ENCODE data around the gene HERC2.
"Not testable (repeated sequence)": the region's sequence is repeated elsewhere in the genome, so short reads cannot be mapped to it uniquely, and the experiment has no call there.

The HERC2 gene

DNA sequence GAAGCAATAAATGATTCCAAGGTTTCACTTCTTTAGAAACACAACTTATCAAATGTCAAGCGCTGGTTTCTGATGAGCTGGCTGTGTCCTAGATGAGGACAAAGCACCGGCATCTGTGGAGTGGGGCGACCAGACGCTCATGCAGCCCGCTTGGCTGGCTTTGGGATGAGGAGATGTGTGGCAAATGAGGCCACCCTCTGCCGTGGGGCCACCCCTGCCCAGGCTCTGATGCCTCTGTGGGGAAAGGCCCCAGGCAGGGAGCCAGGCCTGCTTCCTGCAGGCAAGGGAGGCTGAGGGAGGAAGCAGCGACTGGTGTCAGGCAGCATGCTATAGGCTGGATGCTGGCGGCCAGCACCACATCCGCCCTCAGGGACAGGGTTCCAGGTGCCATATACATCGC is 102.9 kb downstream of the HERC2 start:
- TF ChIP-seq ZNF274 (IDR thresholded peaks at IDR 0.05; ENCODE audit: low read depth, low read length) = no peak
- no peak for TF ChIP-seq YY1 (IDR thresholded peaks at IDR 0.05; ENCODE audit: insufficient read depth, insufficient read length)
- no peak for TF ChIP-seq SUZ12 (IDR thresholded peaks at IDR 0.05; ENCODE audit: extremely low read depth, insufficient read depth, insufficient read length)
- H3K36me3 ChIP-seq (ENCODE audit: insufficient read depth, insufficient read length, low read length) = peaks cover 24% of the 10 kb centered on the region

GRCh38 chr15:28216946-28217546 is 104.9 kb downstream of the HERC2 start:
- H3K27me3 ChIP-seq (ENCODE audit: insufficient read depth, insufficient read length); H3K9ac ChIP-seq (ENCODE audit: insufficient read length, low read depth); DNase-seq (ENCODE audit: low read depth, low spot score); H3K9me3 ChIP-seq (ENCODE audit: insufficient read depth, low read length); H3K4me3 ChIP-seq (ENCODE audit: insufficient read length, low read depth); H3K4me1 ChIP-seq (ENCODE audit: insufficient read depth, insufficient read length): not testable (repeated sequence)
- H3K36me3 ChIP-seq (ENCODE audit: insufficient read depth, insufficient read length, low read length) = peaks cover 28% of the 10 kb centered on the region

More for the DNA sequence above, 102.9 kb downstream of the HERC2 start:
- H3K4me3 ChIP-seq (ENCODE audit: insufficient read length, low read depth) = no peak overlapping the region
- DNase-seq (ENCODE audit: low read depth, low spot score) = no peak
- H3K27me3 ChIP-seq (ENCODE audit: insufficient read depth, insufficient read length) = no peaks in the 10 kb centered on the region
- H3K4me1 ChIP-seq (ENCODE audit: insufficient read depth, insufficient read length) = no peaks in the 10 kb centered on the region
- H3K9ac ChIP-seq (ENCODE audit: insufficient read length, low read depth) = no peak overlapping the region
- no peaks in the 10 kb centered on the region for H3K9me3 ChIP-seq (ENCODE audit: insufficient read depth, low read length)

DNA sequence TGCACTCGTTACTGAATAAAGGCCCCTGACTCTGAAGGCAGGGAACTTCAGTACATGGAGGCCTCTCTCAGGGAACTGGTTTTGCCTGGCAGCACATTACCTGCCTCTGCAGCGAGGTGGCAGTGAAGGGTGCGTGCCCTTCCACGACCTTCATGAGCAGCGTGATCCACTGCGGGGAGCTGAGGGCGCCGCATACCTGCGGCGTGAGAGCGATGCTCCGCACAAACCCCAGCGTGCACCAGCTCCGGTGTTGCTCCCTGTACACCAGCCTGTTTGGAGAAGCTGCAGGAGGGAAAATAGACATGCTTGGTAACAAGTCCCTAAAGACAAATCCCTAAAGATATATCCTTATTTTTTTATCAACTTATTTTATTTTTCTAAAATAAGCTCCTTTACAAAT is 106.5 kb downstream of the HERC2 start:
- DNase-seq (ENCODE audit: low read depth, low spot score); H3K9ac ChIP-seq (ENCODE audit: insufficient read length, low read depth); H3K4me3 ChIP-seq (ENCODE audit: insufficient read length, low read depth); H3K9me3 ChIP-seq (ENCODE audit: insufficient read depth, low read length); H3K4me1 ChIP-seq (ENCODE audit: insufficient read depth, insufficient read length); H3K27me3 ChIP-seq (ENCODE audit: insufficient read depth, insufficient read length): not testable (repeated sequence)
- peaks cover 28% of the 10 kb centered on the region for H3K36me3 ChIP-seq (ENCODE audit: insufficient read depth, insufficient read length, low read length)

DNA sequence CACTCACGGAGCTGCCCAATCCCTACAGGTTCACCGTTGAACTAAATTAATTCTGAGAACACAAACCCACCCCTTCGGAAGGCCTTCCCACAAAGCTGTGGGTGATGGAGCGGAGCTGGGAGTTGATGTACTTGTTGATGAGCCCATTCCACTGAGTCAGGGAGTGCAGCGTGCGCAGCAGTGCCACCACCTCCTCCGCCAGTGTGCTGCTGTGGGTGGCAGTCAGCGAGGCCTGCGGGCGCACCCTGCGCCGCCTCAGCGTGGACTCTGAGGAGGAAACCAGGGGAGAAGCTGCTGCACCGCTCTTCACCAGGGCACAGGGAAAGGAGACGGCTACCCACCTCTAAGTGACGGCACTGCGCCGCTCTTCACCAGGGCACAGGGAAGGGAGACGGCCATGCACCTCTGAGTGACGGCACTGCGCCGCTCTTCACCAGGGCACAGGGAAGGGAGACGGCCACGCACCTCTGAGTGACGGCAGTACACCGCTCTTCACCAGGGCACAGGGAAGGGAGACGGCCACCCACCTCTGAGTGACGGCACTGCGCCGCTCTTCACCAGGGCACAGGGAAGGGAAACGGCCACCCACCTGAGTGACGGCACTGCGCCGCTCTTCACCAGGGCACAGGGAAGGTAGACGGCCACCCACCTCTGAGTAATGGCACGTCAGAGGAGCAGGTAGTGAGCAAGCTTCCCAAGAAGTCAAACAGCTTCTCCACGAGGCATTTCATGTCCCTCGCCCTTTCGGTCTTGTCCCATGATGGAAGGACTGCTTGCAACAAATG is 107.8 kb downstream of the HERC2 start:
- H3K27me3 ChIP-seq (ENCODE audit: insufficient read depth, insufficient read length) = not testable (repeated sequence)

GRCh38 chr15:28213393-28213792 is 108.6 kb downstream of the HERC2 start:
- H3K4me1 ChIP-seq (ENCODE audit: insufficient read depth, insufficient read length) = not testable (repeated sequence)

More for the DNA sequence above, 107.8 kb downstream of the HERC2 start:
- H3K9ac ChIP-seq (ENCODE audit: insufficient read length, low read depth); H3K9me3 ChIP-seq (ENCODE audit: insufficient read depth, low read length); DNase-seq (ENCODE audit: low read depth, low spot score); H3K4me1 ChIP-seq (ENCODE audit: insufficient read depth, insufficient read length); H3K4me3 ChIP-seq (ENCODE audit: insufficient read length, low read depth): not testable (repeated sequence)
- H3K36me3 ChIP-seq (ENCODE audit: insufficient read depth, insufficient read length, low read length) = peaks cover 16% of the 10 kb centered on the region

GRCh38 chr15:28208583-28208982 is 113.4 kb downstream of the HERC2 start:
- TF ChIP-seq YY1 (IDR thresholded peaks at IDR 0.05; ENCODE audit: insufficient read depth, insufficient read length) (no peak), SUZ12 (IDR thresholded peaks at IDR 0.05; ENCODE audit: extremely low read depth, insufficient read depth, insufficient read length) (no peak), ZNF274 (IDR thresholded peaks at IDR 0.05; ENCODE audit: low read depth, low read length) (no peak)
- Histone ChIP-seq H3K4me3 (ENCODE audit: insufficient read length, low read depth) (no peak overlapping the region), H3K9me3 (ENCODE audit: insufficient read depth, low read length) (no peaks in the 10 kb centered on the region), H3K27me3 (ENCODE audit: insufficient read depth, insufficient read length) (no peaks in the 10 kb centered on the region), H3K9ac (ENCODE audit: insufficient read length, low read depth) (no peak overlapping the region), H3K36me3 (ENCODE audit: insufficient read depth, insufficient read length, low read length) (peaks cover 3% of the 10 kb centered on the region), H3K4me1 (ENCODE audit: insufficient read depth, insufficient read length) (no peaks in the 10 kb centered on the region)
- peak; percentile 13 for DNase-seq (ENCODE audit: low read depth, low spot score)

More at GRCh38 chr15:28213393-28213792, 108.6 kb downstream of the HERC2 start:
- DNase-seq (ENCODE audit: low read depth, low spot score); H3K27me3 ChIP-seq (ENCODE audit: insufficient read depth, insufficient read length); H3K9me3 ChIP-seq (ENCODE audit: insufficient read depth, low read length); H3K9ac ChIP-seq (ENCODE audit: insufficient read length, low read depth); H3K4me3 ChIP-seq (ENCODE audit: insufficient read length, low read depth): not testable (repeated sequence)
- peaks cover 10% of the 10 kb centered on the region for H3K36me3 ChIP-seq (ENCODE audit: insufficient read depth, insufficient read length, low read length)

GRCh38 chr15:28205640-28206039 is 116.3 kb downstream of the HERC2 start:
- not testable (repeated sequence) for H3K4me1 ChIP-seq (ENCODE audit: insufficient read depth, insufficient read length); H3K4me3 ChIP-seq (ENCODE audit: insufficient read length, low read depth); DNase-seq (ENCODE audit: low read depth, low spot score); H3K9me3 ChIP-seq (ENCODE audit: insufficient read depth, low read length); H3K9ac ChIP-seq (ENCODE audit: insufficient read length, low read depth); H3K36me3 ChIP-seq (ENCODE audit: insufficient read depth, insufficient read length, low read length); H3K27me3 ChIP-seq (ENCODE audit: insufficient read depth, insufficient read length)

- H3K4me3 ChIP-seq (ENCODE audit: insufficient read length, low read depth) = not testable (repeated sequence)
Measured at GRCh38 chr15:28203055-28203828, 118.7 kb downstream of the HERC2 start.

GRCh38 chr15:28202124-28202523 is 119.9 kb downstream of the HERC2 start:
- H3K4me3 ChIP-seq (ENCODE audit: insufficient read length, low read depth); H3K27me3 ChIP-seq (ENCODE audit: insufficient read depth, insufficient read length); H3K9me3 ChIP-seq (ENCODE audit: insufficient read depth, low read length); H3K4me1 ChIP-seq (ENCODE audit: insufficient read depth, insufficient read length); H3K9ac ChIP-seq (ENCODE audit: insufficient read length, low read depth); DNase-seq (ENCODE audit: low read depth, low spot score): not testable (repeated sequence)
- H3K36me3 ChIP-seq (ENCODE audit: insufficient read depth, insufficient read length, low read length) = peaks cover 16% of the 10 kb centered on the region

More at GRCh38 chr15:28203055-28203828, 118.7 kb downstream of the HERC2 start:
- peaks cover 16% of the 10 kb centered on the region for H3K36me3 ChIP-seq (ENCODE audit: insufficient read depth, insufficient read length, low read length)
- not testable (repeated sequence) for H3K27me3 ChIP-seq (ENCODE audit: insufficient read depth, insufficient read length); H3K4me1 ChIP-seq (ENCODE audit: insufficient read depth, insufficient read length); H3K9me3 ChIP-seq (ENCODE audit: insufficient read depth, low read length); DNase-seq (ENCODE audit: low read depth, low spot score); H3K9ac ChIP-seq (ENCODE audit: insufficient read length, low read depth)

GRCh38 chr15:28198215-28198614 is 123.8 kb downstream of the HERC2 start:
- not testable (repeated sequence) for DNase-seq (ENCODE audit: low read depth, low spot score); H3K9me3 ChIP-seq (ENCODE audit: insufficient read depth, low read length); H3K27me3 ChIP-seq (ENCODE audit: insufficient read depth, insufficient read length); H3K4me1 ChIP-seq (ENCODE audit: insufficient read depth, insufficient read length); H3K9ac ChIP-seq (ENCODE audit: insufficient read length, low read depth); H3K4me3 ChIP-seq (ENCODE audit: insufficient read length, low read depth)
- H3K36me3 ChIP-seq (ENCODE audit: insufficient read depth, insufficient read length, low read length) = peaks cover 25% of the 10 kb centered on the region

DNA sequence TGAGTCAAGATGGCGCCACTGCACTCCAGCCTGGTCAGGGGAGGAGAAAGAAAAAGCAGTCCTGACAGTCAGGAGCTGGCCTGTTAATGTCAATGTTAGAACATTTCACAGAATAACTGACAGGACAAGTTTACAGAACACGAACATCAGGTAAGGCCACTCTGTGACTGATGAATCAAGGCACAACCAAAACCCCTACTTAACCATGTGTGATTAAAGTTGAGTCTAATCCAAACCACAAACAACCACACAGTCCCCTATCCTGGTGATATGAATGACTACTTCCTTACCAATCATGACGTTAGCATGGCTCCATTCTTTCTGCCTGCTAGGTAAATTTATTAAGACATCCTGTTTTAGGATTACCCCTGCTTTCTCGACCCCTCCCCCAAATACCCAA is 124.3 kb downstream of the HERC2 start:
- not testable (repeated sequence) for H3K4me3 ChIP-seq (ENCODE audit: insufficient read length, low read depth); DNase-seq (ENCODE audit: low read depth, low spot score); H3K27me3 ChIP-seq (ENCODE audit: insufficient read depth, insufficient read length); H3K4me1 ChIP-seq (ENCODE audit: insufficient read depth, insufficient read length); H3K9ac ChIP-seq (ENCODE audit: insufficient read length, low read depth); H3K9me3 ChIP-seq (ENCODE audit: insufficient read depth, low read length)
- peaks cover 25% of the 10 kb centered on the region for H3K36me3 ChIP-seq (ENCODE audit: insufficient read depth, insufficient read length, low read length)
